Measurements from ENCODE around the gene MOB2.
"Not testable (repeated sequence)": the region's sequence is repeated elsewhere in the genome, so short reads cannot be mapped to it uniquely, and the experiment has no call there.

MOB2 gene

GRCh38 chr11:1517117-1518005 lies 30.8 kb upstream of the MOB2 start:
- no peak for DNase-seq

GRCh38 chr11:1516273-1517067 lies 29.9 kb upstream of the MOB2 start:
- no peak for DNase-seq

- DNase-seq = peak; percentile 37
These were observed 28.8 kb upstream of the MOB2 start for GRCh38 chr11:1515082-1516060.

- no peak for DNase-seq
These were observed 27.9 kb upstream of the MOB2 start for GRCh38 chr11:1514336-1515061.

- no peak for DNase-seq
These were observed 27.0 kb upstream of the MOB2 start for GRCh38 chr11:1513326-1514296.

- not testable (repeated sequence) for DNase-seq
These were observed 26.1 kb upstream of the MOB2 start for GRCh38 chr11:1512531-1513258.

- no peak for DNase-seq
These were observed 25.4 kb upstream of the MOB2 start for GRCh38 chr11:1511937-1512496.

- no peak for DNase-seq
These were observed 24.3 kb upstream of the MOB2 start for GRCh38 chr11:1510928-1511327.

- not testable (repeated sequence) for DNase-seq
These were observed 23.8 kb upstream of the MOB2 start for GRCh38 chr11:1510351-1510750.

GRCh38 chr11:1509626-1510255 lies 23.2 kb upstream of the MOB2 start:
- no peak for DNase-seq

- DNase-seq = no peak
These were observed 22.4 kb upstream of the MOB2 start for GRCh38 chr11:1508986-1509385.

GRCh38 chr11:1508491-1508891 lies 21.9 kb upstream of the MOB2 start:
- no peak for DNase-seq

- no peak for DNase-seq
These were observed 21.0 kb upstream of the MOB2 start for GRCh38 chr11:1507381-1508140.

GRCh38 chr11:1506981-1507380 lies 20.4 kb upstream of the MOB2 start:
- no peak for DNase-seq

GRCh38 chr11:1505480-1505879 lies 18.9 kb upstream of the MOB2 start:
- no peak for DNase-seq

GRCh38 chr11:1504581-1505290 lies 18.2 kb upstream of the MOB2 start:
- no peak for DNase-seq

GRCh38 chr11:1504138-1504537 lies 17.6 kb upstream of the MOB2 start:
- DNase-seq = no peak

GRCh38 chr11:1503708-1504104 lies 17.1 kb upstream of the MOB2 start:
- DNase-seq = no peak

Measured in NCI-H1694 (cell line).